ENCODE results near the gene PTP4A1. TPM values are rescaled to one million over a fixed set of nuclear protein-coding genes. Genes with fewer than 3 reads are reported as not detected.
A peak's percentile ranks its signal among the peaks of the same experiment; 100 is the strongest.
"Not testable (repeated sequence)": the region's sequence is repeated elsewhere in the genome, so short reads cannot be mapped to it uniquely, and the experiment has no call there.

PTP4A1 gene
- polyA plus RNA-seq (ENCODE audit: insufficient read length in 4 of 4) = 10 to 100 TPM; 59.1 to 73.8 (median 70.0) TPM

DNA sequence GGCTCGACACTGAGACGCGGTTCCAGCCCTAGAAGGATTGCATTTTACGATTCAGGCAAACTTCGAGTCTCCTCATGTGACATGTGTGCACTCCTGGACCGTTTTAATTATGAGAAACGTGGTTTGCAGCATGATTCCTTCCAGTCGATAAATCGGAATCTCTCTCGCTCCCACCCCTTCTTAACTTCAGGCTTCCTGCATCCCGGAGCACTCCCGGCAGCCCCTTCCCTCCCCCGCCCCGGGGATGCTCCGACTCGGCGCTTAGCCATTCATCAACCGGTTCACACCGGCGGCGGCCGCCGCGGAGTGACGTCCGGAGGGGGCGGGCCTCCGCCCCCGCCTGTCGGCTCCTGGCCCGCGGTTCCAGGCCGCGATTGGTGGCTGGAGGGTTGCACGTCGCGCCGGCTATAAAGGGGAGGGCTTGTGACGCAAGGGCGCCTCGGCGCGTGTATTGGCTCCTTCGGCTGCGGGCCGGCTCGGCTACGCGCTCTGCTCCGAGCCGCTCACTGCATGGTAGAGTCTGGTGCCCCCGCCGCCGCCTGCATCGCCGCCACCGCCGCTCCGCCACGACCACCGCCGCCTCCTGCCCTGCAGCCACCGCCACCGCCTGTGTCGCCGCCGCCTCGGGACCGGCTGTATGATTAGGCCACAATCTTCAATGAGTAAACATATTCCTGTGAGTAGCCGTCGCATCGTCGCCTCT is at the start of gene PTP4A1, which contains the start of gene LOC128125822:
Gene PTP4A1, plus strand, starts transcription at position 437 of the 703 bp plus-strand sequence. CDS start 4,401 bp downstream, outside the sequence.
Gene LOC128125822, plus strand, starts transcription at position 437 of the 703 bp plus-strand sequence.
- peak; percentile 93 to 97 (median 93) for DNase-seq (ENCODE audit: low read depth in 4 of 4, low spot score in 3 of 4)

- DNase-seq (ENCODE audit: low read depth in 4 of 4, low spot score in 3 of 4) = not testable (repeated sequence)
These were observed 49.4 kb upstream of the PTP4A1 start for GRCh38 chr6:63522911-63523287.

GRCh38 chr6:63523630-63524029 is 48.6 kb upstream of the PTP4A1 start:
- no peak for DNase-seq (ENCODE audit: low read depth in 4 of 4, low spot score in 3 of 4)

DNA sequence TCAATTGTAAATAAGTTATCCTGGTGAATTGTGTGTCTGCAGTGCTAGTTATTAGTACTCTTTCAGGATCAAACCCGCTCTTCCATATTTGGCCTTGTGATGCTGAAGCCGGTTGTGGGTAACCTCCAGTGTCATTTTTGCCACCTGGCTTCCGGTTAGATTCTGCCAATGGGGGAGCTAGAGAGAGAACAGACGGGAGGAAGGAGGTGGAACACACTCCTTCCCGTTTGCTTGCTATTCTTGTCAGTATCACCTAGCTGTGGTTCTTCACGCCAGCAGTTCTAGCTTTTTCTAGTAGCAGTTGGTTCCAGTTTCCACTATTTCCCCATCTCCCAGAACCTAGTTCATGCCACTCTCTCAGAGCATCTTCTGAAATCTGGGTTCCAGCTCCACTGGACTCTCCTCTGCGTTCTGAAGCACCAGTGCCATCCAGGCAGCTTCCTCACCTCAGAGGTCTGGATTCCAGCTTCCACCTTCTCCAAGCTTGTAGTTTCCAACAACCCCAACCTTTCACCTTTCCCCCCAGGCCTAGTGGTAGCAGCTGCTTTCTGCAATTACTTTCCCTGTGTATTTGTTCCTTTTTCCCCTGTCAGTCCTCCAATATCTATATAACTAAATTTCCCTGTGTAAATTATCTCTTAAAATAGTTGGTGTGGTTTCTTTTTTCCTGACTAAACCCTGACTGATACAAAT is 46.9 kb upstream of the PTP4A1 start:
- no peak for DNase-seq (ENCODE audit: low read depth in 4 of 4, low spot score in 3 of 4)

DNA sequence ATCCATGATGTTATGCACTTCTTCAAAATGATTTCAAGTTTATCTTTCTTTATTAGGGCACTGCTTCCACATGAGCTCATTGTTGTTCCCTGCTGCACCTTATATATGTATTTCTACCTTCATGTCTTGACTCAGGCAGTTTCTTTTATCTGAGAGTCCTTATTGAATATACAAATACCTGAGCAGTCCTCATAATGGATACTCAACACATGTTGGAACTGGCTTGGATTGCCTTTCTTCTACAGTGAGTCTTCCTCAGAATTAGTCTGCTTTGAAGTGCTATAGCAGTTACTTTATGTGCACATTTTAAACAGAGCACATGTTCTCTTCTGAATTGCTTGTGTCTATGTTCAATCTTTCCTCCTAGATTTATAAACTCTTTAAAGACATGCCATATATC is 45.3 kb upstream of the PTP4A1 start:
- no peak for DNase-seq (ENCODE audit: low read depth in 4 of 4, low spot score in 3 of 4)

GRCh38 chr6:63527658-63528514 is 44.4 kb upstream of the PTP4A1 start:
- DNase-seq (ENCODE audit: low read depth in 4 of 4, low spot score in 3 of 4) = no peak

DNA sequence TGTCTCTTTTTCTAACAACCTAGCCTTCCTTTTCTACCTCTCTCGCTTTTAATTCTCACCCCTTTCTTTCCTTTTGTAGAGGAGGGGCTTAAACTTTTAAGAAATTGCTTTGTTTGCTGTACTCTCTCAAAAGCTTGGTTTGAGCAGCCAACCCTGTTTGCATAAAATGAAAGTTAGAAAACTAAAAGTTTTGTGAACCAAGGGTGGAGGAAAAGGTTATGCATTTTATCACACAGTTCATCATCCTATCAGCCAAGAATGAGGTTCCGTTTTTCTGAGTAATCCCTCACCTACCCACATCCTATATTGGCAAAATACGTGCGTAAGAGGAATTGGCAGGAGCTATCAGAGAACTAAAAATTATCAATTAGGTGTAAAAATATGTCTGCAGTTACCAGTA is 42.8 kb upstream of the PTP4A1 start:
- DNase-seq (ENCODE audit: low read depth in 4 of 4, low spot score in 3 of 4) = no peak

- no peak for DNase-seq (ENCODE audit: low read depth in 4 of 4, low spot score in 3 of 4)
These were observed 42.1 kb upstream of the PTP4A1 start for GRCh38 chr6:63530182-63530581.

DNA sequence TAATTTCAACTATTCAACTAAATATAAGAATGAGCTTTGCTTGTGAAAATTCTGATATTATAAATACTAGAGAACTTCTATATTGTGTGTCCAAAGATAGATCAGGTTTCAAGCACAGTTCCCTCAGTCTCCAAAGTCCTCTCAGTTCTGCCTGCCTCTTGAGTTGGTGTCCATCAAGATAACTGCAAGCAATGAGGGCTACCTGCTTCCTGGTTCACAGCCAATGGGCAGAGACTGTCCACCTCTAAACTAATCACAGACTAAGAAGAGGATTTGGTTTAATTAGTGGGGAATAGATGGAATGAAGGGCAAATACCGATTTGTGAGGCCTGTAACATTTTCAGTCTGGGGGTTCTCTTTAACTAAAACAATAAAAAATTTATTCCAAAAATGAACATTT is 41.3 kb upstream of the PTP4A1 start:
- no peak for DNase-seq (ENCODE audit: low read depth in 4 of 4, low spot score in 3 of 4)

DNA sequence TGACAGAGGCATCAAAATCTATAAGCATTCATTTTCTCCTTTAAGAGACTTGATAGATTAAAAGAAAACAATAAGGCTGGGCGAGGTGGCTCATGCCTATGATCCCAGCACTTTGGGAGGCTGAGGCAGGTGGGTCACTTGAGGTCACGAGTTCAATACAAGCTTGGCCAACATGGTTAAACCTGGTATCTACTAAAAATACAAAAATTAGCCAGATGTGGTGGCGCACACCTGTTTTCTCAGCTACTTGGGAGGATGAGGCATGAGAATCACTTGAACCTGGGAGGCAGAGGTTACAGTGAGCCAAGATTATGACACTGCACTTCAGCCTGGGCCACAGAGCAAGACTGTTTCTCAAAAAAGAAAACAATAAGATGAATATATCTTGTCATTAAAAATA is 39.3 kb upstream of the PTP4A1 start:
- no peak for DNase-seq (ENCODE audit: low read depth in 4 of 4, low spot score in 3 of 4)

- no peak for DNase-seq (ENCODE audit: low read depth in 4 of 4, low spot score in 3 of 4)
These were observed 38.3 kb upstream of the PTP4A1 start for GRCh38 chr6:63533952-63534351.

DNA sequence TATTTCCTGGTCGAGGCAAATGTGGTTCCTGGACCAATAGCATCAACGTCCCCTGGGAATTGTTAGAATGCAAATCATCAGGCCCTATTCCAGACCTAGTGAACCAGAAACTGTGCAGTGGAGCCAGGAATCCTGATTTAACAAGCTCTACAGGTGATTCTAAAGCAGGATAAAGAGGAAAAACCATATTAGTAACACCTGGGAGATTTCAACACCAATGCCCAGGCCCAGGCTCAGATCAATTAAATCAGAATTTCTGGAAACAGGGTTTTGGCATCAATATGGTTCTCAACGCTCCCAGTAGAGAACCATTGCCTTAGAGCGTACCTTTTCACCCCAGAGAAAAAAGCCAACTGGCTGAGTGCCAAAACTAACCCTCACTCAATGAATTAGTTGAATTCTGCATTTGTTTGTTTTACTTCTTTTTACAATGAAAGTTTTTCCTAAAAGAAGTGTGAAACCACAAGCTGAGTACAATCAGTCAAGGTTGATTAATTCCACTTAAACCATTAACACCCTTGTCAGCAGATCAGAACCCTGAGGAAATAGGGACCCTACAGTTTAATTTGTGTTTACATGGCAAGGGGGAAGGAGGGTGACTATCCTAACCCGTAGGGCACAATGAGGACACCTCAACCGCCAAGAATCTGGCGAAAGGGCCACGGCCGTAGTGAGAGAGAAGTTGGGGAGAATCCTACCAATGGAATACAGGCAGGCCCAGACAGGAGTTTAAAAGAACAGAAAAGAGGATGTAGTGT is 34.9 kb upstream of the PTP4A1 start:
- DNase-seq (ENCODE audit: low read depth in 4 of 4, low spot score in 3 of 4) = no peak

GRCh38 chr6:63537959-63538300 is 34.4 kb upstream of the PTP4A1 start:
- no peak for DNase-seq (ENCODE audit: low read depth in 4 of 4, low spot score in 3 of 4)

DNA sequence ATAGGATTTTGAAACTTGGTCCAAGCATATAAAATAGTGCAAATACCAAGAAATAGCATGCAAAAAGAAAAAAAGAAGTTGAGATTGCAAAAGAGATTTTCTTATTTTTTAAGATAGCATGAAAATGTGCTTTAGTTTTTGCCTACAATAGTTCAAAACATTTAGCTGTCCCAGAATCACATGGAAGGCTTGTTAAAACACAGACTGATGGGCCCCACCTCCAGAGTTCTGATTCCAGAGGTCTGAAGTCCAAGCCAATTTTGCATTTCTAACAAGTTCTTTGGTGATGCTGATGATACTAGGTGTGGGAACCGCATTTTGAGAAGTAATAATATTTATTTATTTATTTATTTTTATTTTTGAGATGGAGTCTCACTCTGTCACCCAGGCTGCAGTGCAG is 33.7 kb upstream of the PTP4A1 start:
- DNase-seq (ENCODE audit: low read depth in 4 of 4, low spot score in 3 of 4) = no peak

DNA sequence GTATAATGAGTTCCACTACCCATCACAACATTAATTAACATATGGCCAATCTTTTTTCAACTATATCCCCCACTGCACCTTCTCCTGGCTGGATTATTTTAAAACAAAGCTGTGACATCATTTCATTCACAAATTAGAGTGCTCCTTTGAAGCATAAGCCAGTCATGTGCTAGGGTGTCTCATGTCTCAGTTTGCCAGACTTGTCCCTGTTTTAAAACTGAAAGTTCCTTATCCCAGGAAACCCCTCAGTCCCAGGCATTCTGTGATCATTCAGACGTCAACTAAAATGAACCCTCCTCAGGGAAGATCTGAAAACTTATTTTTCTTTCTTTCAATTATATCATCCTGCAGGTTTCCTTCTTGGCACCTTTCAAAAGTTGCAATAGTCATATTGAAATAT is 29.3 kb upstream of the PTP4A1 start:
- no peak for DNase-seq (ENCODE audit: low read depth in 4 of 4, low spot score in 3 of 4)

DNA sequence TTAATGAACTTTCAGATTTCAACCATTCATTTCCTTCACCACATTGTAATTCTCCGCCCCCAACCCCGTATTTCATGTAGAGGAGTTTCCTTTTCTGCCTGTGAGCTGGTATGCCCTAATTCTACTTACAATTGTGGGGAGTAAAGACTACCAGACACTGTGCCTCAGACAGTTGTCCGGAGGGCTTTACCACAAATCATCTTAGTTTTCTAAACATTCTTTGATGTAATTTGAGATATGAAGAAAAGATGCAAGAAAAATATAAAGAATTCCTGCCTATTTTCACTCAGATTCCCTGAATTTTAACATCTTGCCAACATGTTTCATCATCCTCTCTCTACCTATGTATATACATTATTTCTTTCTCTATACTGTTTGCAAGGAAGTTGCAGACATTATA is 28.3 kb upstream of the PTP4A1 start:
- DNase-seq (ENCODE audit: low read depth in 4 of 4, low spot score in 3 of 4) = no peak

DNA sequence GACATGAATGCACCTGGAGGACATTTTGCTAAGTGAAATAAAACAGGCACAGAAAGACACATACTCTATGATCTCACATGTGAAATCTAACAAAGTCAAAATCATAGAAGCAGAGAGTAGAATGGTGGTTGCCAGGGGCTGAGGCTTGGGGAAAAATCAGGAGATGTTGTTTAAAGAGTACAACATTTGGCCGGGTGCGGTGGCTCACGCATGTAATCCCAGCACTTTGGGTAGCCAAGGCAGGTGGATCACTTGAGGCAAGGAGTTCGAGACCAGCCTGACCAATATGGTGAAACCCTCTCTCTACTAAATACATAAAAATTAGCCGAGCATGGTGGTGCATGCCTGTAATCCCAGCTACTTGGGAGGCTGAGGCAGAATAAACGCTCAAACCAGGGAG is 26.0 kb upstream of the PTP4A1 start:
- DNase-seq (ENCODE audit: low read depth in 4 of 4, low spot score in 3 of 4) = no peak

DNA sequence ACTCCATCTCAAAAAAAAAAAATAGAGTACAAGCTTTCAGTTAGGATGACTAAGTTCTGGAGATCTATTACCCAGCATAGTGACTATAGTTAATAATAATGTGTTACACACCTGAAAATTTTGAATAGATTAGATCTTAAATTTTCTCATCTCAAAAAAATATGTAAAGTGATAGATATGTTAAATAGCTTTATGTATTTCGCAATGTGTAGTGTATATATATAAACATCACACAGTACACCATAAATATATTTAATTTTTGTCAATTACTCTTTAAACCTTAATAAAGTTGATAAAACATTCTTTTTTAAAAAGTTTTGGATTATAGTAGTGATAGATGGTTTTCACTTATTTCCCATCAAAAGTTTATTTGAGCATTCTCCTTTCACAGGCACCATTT is 25.6 kb upstream of the PTP4A1 start:
- DNase-seq (ENCODE audit: low read depth in 4 of 4, low spot score in 3 of 4) = no peak

GRCh38 chr6:63549076-63549475 is 23.2 kb upstream of the PTP4A1 start:
- no peak for DNase-seq (ENCODE audit: low read depth in 4 of 4, low spot score in 3 of 4)

- DNase-seq (ENCODE audit: low read depth in 4 of 4, low spot score in 3 of 4) = no peak
These were observed 19.1 kb upstream of the PTP4A1 start for GRCh38 chr6:63553208-63553607.

GRCh38 chr6:63553900-63554299 is 18.4 kb upstream of the PTP4A1 start:
- DNase-seq (ENCODE audit: low read depth in 4 of 4, low spot score in 3 of 4) = no peak
